AG08395 (cell line): ENCODE data around the gene TAS2R16.
"Not testable (repeated sequence)": the region's sequence is repeated elsewhere in the genome, so short reads cannot be mapped to it uniquely, and the experiment has no call there.

Experiments used
- DNase-seq: peaks from one replicate; pipeline ENCODE4 v3.0.0; 2012; ENCODE audit warnings: mixed read lengths, low spot score

TAS2R16 gene

DNA sequence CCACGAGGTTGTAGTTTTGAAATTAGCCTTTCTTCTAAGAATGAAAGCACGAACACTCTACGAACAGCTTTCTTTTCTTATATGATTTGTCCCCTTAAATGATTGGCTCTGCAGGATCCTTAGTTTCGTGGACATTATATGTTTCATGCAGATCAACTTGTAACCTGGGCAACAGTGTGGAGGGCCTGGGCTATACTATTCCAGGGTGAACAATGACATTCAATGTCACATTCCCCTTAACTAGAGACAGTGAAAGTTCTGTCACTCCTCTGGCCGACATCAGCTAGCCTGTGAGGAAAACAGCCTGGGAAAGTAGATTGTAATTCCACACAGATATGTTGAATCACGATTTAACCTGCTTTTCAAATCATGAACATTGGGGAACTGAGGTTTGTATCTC, 23.4 kb downstream of the TAS2R16 start:
- no peak for DNase-seq

DNA sequence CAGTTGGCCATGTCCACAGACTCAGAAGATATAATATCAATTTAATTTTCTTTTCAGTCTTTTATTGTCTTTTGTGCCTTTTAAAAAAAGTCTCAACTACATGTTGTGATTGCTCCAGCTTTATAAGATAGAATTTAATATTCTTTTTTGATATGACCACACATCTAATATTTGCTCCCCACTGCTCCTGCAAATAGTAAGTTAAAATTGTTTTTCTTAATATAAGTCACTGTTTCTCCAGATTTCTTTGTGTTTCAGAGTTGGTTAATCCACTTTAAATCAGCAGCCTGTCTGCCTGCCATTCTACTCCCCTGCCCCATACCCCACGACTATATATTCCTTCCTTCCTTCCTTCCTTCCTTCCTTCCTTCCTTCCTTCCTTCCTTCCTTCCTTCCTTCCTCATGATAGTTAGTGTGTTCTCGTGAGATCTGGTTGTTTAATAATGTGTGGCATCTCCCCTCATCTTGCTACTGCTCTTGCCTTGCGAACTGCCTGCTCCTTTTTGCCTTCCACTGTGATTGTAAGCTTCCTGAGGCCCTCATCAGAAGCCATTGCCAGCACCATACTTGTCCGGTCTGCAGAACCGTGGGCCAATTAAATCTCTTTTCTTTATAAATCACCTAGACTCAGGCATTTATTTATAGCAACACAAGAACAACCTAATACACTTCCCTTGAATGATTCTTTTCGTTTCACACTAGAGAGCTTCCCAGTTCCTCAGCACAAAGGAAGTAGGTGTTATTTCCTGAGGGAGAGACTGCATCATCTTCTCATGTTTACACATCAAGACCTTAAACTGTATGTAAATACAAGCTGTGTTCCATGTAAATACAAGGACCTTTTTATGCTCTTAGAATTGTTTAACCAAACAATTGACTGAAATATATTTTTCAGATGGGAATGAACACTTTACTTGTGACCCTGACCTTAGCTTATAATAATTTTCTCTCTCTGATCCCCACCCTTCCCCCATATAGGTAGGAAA, 24.5 kb downstream of the TAS2R16 start:
- DNase-seq: no peak

GRCh38 chr7:122968389-122968788, 27.1 kb downstream of the TAS2R16 start:
- DNase-seq: no peak

DNA sequence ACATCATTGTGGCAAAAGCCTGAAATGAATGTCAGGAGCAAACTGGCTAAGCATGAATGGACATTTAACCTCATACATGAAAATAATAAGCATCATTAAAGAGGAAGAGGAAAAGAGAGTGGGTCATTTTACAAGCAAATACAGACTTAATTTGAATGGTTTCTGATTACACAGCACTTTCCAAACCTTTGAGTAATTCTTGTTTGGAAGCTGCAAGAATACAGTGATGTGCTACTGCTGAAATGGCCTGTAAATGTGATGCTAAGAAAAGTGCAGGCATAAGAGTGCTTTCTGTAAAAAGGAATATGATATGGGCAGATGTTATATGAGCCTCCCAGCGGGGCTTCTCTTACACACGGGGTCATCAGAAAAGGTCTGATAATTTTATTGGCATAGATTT, 30.2 kb downstream of the TAS2R16 start:
- DNase-seq: no peak

GRCh38 chr7:122953678-122954077, 41.8 kb downstream of the TAS2R16 start:
- DNase-seq: not testable (repeated sequence)

- no peak for DNase-seq
Measured at GRCh38 chr7:122951006-122951405, 44.5 kb downstream of the TAS2R16 start.

DNA sequence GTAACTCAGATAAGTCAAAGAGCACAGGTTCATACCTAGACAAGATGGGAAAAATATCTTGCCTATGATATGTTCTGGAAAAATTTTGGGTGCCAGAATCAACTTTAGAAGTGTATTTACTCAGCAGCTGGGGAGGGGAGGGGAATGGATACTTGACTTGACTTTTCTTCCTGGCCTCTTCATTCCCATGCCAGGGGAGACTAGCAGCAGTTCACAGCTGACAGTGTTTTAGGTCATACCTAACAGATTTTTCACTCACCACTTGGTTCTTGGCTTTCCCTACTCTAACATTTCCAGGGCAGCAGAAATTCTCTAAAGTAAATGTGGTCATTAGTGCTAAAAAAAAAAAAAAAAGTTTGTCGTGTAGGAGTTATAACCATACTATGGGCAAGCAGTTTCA, 46.3 kb downstream of the TAS2R16 start:
- DNase-seq: no peak
